Globus pallidus (tissue), 1 donor: Measurements from ENCODE around the gene LATS1.
A peak's percentile ranks its signal among the peaks of the same experiment; 100 is the strongest.

Experiments
- DNase-seq: peaks from one replicate; pipeline ENCODE4 v3.0.0-alpha.2; 2015; ENCODE audit warnings: low spot score

The LATS1 gene

GRCh38 chr6:149660028-149660427, 57.9 kb downstream of the LATS1 start:
- DNase-seq, result no peak

GRCh38 chr6:149657441-149657840, 60.5 kb downstream of the LATS1 start:
- DNase-seq, result no peak

GRCh38 chr6:149651056-149651455, 66.8 kb downstream of the LATS1 start:
- no peak for DNase-seq

- DNase-seq, result peak; percentile 80
These were observed 69.5 kb downstream of the LATS1 start, which contains the start of gene KATNA1 for GRCh38 chr6:149648148-149649145. KATNA1 (minus strand) TSS chr6:149648714; CDS start chr6:149638547, 10,167 bp downstream.

GRCh38 chr6:149646599-149646998, 71.3 kb downstream of the LATS1 start:
- DNase-seq, result no peak

GRCh38 chr6:149642829-149643580, 74.9 kb downstream of the LATS1 start:
- no peak for DNase-seq

GRCh38 chr6:149636124-149636523, 81.8 kb downstream of the LATS1 start:
- DNase-seq, result no peak

GRCh38 chr6:149634315-149634714, 83.6 kb downstream of the LATS1 start:
- no peak for DNase-seq

- DNase-seq, result peak; percentile 24
These were observed 88.9 kb downstream of the LATS1 start for GRCh38 chr6:149628875-149629510.

GRCh38 chr6:149627672-149628071, 90.2 kb downstream of the LATS1 start:
- no peak for DNase-seq

- no peak for DNase-seq
These were observed 102.1 kb downstream of the LATS1 start for GRCh38 chr6:149615805-149616204.

GRCh38 chr6:149614337-149614736, 103.6 kb downstream of the LATS1 start:
- no peak for DNase-seq

GRCh38 chr6:149608381-149608982, 109.4 kb downstream of the LATS1 start:
- no peak for DNase-seq
